ENCODE results near the gene CASP10.

CASP10 gene

DNA sequence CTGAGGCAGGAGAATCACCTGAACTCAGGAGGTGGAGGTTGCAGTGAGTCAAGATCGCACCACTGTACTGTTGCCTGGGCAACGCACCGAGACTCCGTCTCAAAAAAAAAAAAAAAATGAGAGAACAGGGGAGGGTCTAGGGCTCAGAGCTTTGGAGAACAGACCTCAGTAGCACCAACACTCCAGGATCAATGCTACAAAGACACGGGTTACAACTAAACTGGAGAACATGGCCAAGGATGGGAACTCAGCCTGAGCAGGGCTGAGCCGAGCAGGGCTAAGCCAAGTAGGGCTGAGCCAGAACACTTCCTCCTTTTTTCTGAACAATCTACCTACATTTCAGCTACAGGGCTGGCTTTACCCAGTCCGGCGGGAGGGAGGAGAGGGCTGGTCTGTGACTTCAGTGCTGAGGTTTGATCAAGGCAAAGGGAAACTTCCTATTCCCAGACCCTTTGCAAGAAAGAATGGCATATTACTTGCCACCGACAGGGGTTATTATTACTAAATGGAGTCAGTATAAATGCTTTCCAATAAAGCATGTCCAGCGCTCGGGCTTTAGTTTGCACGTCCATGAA lies 74.5 kb downstream of the CASP10 start:
- Histone ChIP-seq H4K20me1 (ENCODE audit: insufficient read depth, low read length) (peaks cover 4% of the 10 kb centered on the region; the same call in 1 of the 2 replicates), H2AFZ (ENCODE audit: low read depth, low read length) (peak overlapping the region; percentile 54), H3K4me3 (ENCODE audit: low read depth in 1 of 2, low read length in 2 of 2) (peak overlapping the region; percentile 18 to 57; a peak in 3 of 4 replicates), H3K27ac (ENCODE audit: low read length) (peak overlapping the region; percentile 94), H3K79me2 (ENCODE audit: insufficient read depth, low read length) (peaks cover 73% of the 10 kb centered on the region), H3K9ac (ENCODE audit: low read depth, low read length) (peak overlapping the region; percentile 78), H3K4me1 (ENCODE audit: insufficient read depth, low read length) (peaks cover 96% of the 10 kb centered on the region), H3K4me2 (ENCODE audit: insufficient read depth, low read length) (peak overlapping the region; percentile 83), H3K36me3 (ENCODE audit: insufficient read depth, low read length) (peaks cover 7% of the 10 kb centered on the region; the same call in 1 of the 2 replicates), H3K27me3 (ENCODE audit: insufficient read depth, low read length, poor library complexity) (no peaks in the 10 kb centered on the region), H3K9me3 (ENCODE audit: insufficient read depth, low read length, severe bottlenecking) (no peaks in the 10 kb centered on the region)
- TF ChIP-seq EZH2 (IDR thresholded peaks at IDR 0.05; ENCODE audit: borderline replicate concordance, low read depth, low read length, severe bottlenecking), result no peak
- TF ChIP-seq, protein P1, sequence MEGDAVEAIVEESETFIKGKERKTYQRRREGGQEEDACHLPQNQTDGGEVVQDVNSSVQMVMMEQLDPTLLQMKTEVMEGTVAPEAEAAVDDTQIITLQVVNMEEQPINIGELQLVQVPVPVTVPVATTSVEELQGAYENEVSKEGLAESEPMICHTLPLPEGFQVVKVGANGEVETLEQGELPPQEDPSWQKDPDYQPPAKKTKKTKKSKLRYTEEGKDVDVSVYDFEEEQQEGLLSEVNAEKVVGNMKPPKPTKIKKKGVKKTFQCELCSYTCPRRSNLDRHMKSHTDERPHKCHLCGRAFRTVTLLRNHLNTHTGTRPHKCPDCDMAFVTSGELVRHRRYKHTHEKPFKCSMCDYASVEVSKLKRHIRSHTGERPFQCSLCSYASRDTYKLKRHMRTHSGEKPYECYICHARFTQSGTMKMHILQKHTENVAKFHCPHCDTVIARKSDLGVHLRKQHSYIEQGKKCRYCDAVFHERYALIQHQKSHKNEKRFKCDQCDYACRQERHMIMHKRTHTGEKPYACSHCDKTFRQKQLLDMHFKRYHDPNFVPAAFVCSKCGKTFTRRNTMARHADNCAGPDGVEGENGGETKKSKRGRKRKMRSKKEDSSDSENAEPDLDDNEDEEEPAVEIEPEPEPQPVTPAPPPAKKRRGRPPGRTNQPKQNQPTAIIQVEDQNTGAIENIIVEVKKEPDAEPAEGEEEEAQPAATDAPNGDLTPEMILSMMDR (IDR thresholded peaks at IDR 0.05; ENCODE audit: borderline replicate concordance, extremely low read depth, low read length, poor library complexity, severe bottlenecking), result peak; percentile 21
- DNase-seq (peak; percentile 57), ATAC-seq (ENCODE audit: insufficient read depth, low read depth) (peak; percentile 21)

DNA sequence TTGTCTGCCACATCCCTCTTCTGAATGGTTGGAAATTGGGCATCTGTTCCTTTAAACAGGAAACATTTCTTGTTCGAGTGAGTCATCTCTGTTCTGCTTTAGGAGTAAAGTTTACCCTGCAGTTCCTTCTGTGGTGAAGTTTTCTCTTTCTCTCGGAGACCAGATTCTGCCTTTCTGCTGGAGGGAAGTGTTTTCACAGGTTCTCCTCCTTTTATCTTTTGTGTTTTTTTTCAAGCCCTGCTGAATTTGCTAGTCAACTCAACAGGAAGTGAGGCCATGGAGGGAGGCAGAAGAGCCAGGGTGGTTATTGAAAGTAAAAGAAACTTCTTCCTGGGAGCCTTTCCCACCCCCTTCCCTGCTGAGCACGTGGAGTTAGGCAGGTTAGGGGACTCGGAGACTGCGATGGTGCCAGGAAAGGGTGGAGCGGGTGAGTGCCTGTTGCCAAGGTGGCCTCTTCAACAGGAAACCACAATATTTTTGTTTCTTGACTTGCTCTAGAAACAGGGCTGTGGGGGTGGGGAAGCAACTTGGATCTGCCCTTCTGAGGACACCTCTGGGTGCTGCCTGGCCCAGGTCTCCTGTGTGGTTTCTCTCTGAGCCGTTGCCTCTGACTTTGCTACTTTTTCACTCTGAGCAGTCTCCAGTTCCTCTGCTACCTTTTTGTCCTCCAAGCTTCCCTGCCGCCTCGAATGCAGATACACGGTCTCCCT lies 75.2 kb downstream of the CASP10 start:
- DNase-seq (peak; percentile 98), ATAC-seq (ENCODE audit: insufficient read depth, low read depth) (peak; percentile 76)
- Histone ChIP-seq H3K4me2 (ENCODE audit: insufficient read depth, low read length) (peak overlapping the region; percentile 83), H3K27ac (ENCODE audit: low read length) (peak overlapping the region; percentile 94), H2AFZ (ENCODE audit: low read depth, low read length) (peak overlapping the region; percentile 54), H3K9ac (ENCODE audit: low read depth, low read length) (peak overlapping the region; percentile 78), H3K4me1 (ENCODE audit: insufficient read depth, low read length) (peaks cover 96% of the 10 kb centered on the region), H3K9me3 (ENCODE audit: insufficient read depth, low read length, severe bottlenecking) (no peaks in the 10 kb centered on the region), H3K27me3 (ENCODE audit: insufficient read depth, low read length, poor library complexity) (no peaks in the 10 kb centered on the region), H4K20me1 (ENCODE audit: insufficient read depth, low read length) (peaks cover 10% of the 10 kb centered on the region; the same call in 1 of the 2 replicates), H3K79me2 (ENCODE audit: insufficient read depth, low read length) (peaks cover 79% of the 10 kb centered on the region), H3K4me3 (ENCODE audit: low read depth in 1 of 2, low read length in 2 of 2) (peak overlapping the region; percentile 25 to 57; a peak in 3 of 4 replicates), H3K36me3 (ENCODE audit: insufficient read depth, low read length) (peaks cover 7% of the 10 kb centered on the region; the same call in 1 of the 2 replicates)
- TF ChIP-seq, protein P1 (IDR thresholded peaks at IDR 0.05; ENCODE audit: borderline replicate concordance, extremely low read depth, low read length, poor library complexity, severe bottlenecking), result peak; percentile 46
- TF ChIP-seq EZH2 (IDR thresholded peaks at IDR 0.05; ENCODE audit: borderline replicate concordance, low read depth, low read length, severe bottlenecking), result no peak

- Histone ChIP-seq H3K9ac (ENCODE audit: low read depth, low read length) (peak overlapping the region; percentile 78), H3K9me3 (ENCODE audit: insufficient read depth, low read length, severe bottlenecking) (no peaks in the 10 kb centered on the region), H4K20me1 (ENCODE audit: insufficient read depth, low read length) (peaks cover 16% of the 10 kb centered on the region; the same call in 1 of the 2 replicates), H3K4me2 (ENCODE audit: insufficient read depth, low read length) (peak overlapping the region; percentile 83), H3K27ac (ENCODE audit: low read length) (peak overlapping the region; percentile 94), H3K36me3 (ENCODE audit: insufficient read depth, low read length) (peaks cover 7% of the 10 kb centered on the region; the same call in 1 of the 2 replicates), H3K4me1 (ENCODE audit: insufficient read depth, low read length) (peaks cover 96% of the 10 kb centered on the region), H2AFZ (ENCODE audit: low read depth, low read length) (peak overlapping the region; percentile 54), H3K27me3 (ENCODE audit: insufficient read depth, low read length, poor library complexity) (no peaks in the 10 kb centered on the region), H3K4me3 (ENCODE audit: low read depth in 1 of 2, low read length in 2 of 2) (peak overlapping the region; percentile 25 to 57; a peak in 3 of 4 replicates), H3K79me2 (ENCODE audit: insufficient read depth, low read length) (peaks cover 81% of the 10 kb centered on the region)
- ATAC-seq (ENCODE audit: insufficient read depth, low read depth) (peak; percentile 53), DNase-seq (no peak)
- TF ChIP-seq EZH2 (IDR thresholded peaks at IDR 0.05; ENCODE audit: borderline replicate concordance, low read depth, low read length, severe bottlenecking), result no peak
- TF ChIP-seq, protein P1 (IDR thresholded peaks at IDR 0.05; ENCODE audit: borderline replicate concordance, extremely low read depth, low read length, poor library complexity, severe bottlenecking), result no peak
Measured at GRCh38 chr2:201258666-201259615, 76.0 kb downstream of the CASP10 start.
